Caco-2 (cell line): ENCODE data around the gene UBALD1. TPM values are rescaled to one million over a fixed set of nuclear protein-coding genes. Genes with fewer than 3 reads are reported as not detected.

Experiments used
- BruUV-seq: library from RNA; stranded (reverse); fragments of 400-500 nt; replicated peaks from 2 replicates; lab custom pipeline; 2021; lab: Mats Ljungman, UMichigan
- CTCF ChIA-PET: fragments of 300-600 bp; sonication (Branson Sonifier 250); formaldehyde crosslinking; loops from one replicate; lab custom pipeline; 2022; ENCODE audit warnings: antibody characterized with exemption; lab: Charles Lee
- POLR2A ChIA-PET: fragments of 300-600 bp; sonication (Branson Sonifier 250); formaldehyde crosslinking; loops from one replicate; lab custom pipeline; 2022; ENCODE audit warnings: antibody characterized with exemption; lab: Charles Lee
- DNase-seq, 2 experiments: peaks; one replicate each; pipeline versions ENCODE4 v3.0.0 to v3.0.0-alpha.2; 2020 to 2022
- H3K27me3 ChIP-seq: replicated peaks from 2 replicates; pipeline ENCODE4 v1.6.0; 2011; ENCODE audit warnings: low read length; ENCODE audit not compliant: control insufficient read depth, insufficient read depth
- H3K36me3 ChIP-seq: 2 replicates; pipeline ENCODE4 v1.5.1; 2011; ENCODE audit warnings: low read length; ENCODE audit not compliant: control insufficient read depth, insufficient read depth
- H3K4me1 ChIP-seq: fragments of 250-450 bp; sonication (Bioruptor Pico); 2 replicates; pipeline ENCODE4 v1.5.1; 2020; ENCODE audit warnings: mild to moderate bottlenecking
- H3K4me3 ChIP-seq: 2 replicates; pipeline ENCODE4 v1.5.1; 2011; ENCODE audit warnings: low read depth, mild to moderate bottlenecking, control low read depth, low read length
- H3K9me3 ChIP-seq: fragments of 250-450 bp; sonication (Bioruptor Pico); 2 replicates; pipeline ENCODE4 v1.5.1; 2020; ENCODE audit warnings: mild to moderate bottlenecking, moderate library complexity
- H3K27ac Mint-ChIP-seq: one replicate; pipeline ENCODE4 v1.8.0; 2022; ENCODE audit warnings: mixed read lengths; ENCODE audit not compliant: unreplicated experiment
- H3K27me3 Mint-ChIP-seq: one replicate; pipeline ENCODE4 v1.8.0; 2022; ENCODE audit warnings: mixed read lengths; ENCODE audit not compliant: insufficient read depth, unreplicated experiment
- H3K36me3 Mint-ChIP-seq: one replicate; pipeline ENCODE4 v1.8.0; 2022; ENCODE audit warnings: mild to moderate bottlenecking, mixed read lengths; ENCODE audit not compliant: insufficient read depth, unreplicated experiment
- H3K4me1 Mint-ChIP-seq: one replicate; pipeline ENCODE4 v1.8.0; 2022; ENCODE audit warnings: low read depth, mixed read lengths; ENCODE audit not compliant: unreplicated experiment
- H3K4me3 Mint-ChIP-seq: one replicate; pipeline ENCODE4 v1.8.0; 2022; ENCODE audit warnings: mild to moderate bottlenecking, moderate library complexity, mixed read lengths; ENCODE audit not compliant: unreplicated experiment
- H3K9me3 Mint-ChIP-seq: one replicate; pipeline ENCODE4 v1.8.0; 2022; ENCODE audit warnings: mixed read lengths; ENCODE audit not compliant: unreplicated experiment
- CTCF ChIP-seq, 2 experiments: fragments of 200-600 bp in 1 of 2; IDR thresholded peaks; 1 replicate in 1 of 2; 2 replicates in 1 of 2; pipeline versions ENCODE4 v1.5.1 to v1.8.0; 2011 to 2022; ENCODE audit warnings: antibody characterized with exemption in 1 of 2, control low read depth in 1 of 2, inconsistent platforms in 1 of 2, low read depth in 1 of 2, low read length in 1 of 2, mild to moderate bottlenecking in 1 of 2, moderate library complexity in 1 of 2; ENCODE audit not compliant: insufficient read depth in 1 of 2, severe bottlenecking in 1 of 2, unreplicated experiment in 1 of 2
- intact Hi-C: fragments of 100-400 bp; cut with micrococcal nuclease; formaldehyde crosslinking; loops from one replicate; pipeline ENCODE4 v1.10.0; 2022; ENCODE audit not compliant: unreplicated experiment
- total RNA-seq: library from RNA; stranded (reverse); gene quantifications from 2 replicates; pipeline ENCODE4 v1.2.3, GENCODE V29; 2022

The UBALD1 gene
- total RNA-seq, 1 experiment from 2014 or later = 32.4 TPM

GRCh38 chr16:4591191-4591590, 23.5 kb downstream of the UBALD1 start:
- no TSS peak for BruUV-seq
- Mint-ChIP-seq H3K27me3 (no peaks in the 10 kb centered on the region), H3K4me1 (no peaks in the 10 kb centered on the region), H3K4me3 (no peak overlapping the region), H3K27ac (no peak overlapping the region), H3K36me3 (peaks cover 5% of the 10 kb centered on the region), H3K9me3 (no peaks in the 10 kb centered on the region)
- Histone ChIP-seq H3K9me3 (no peaks in the 10 kb centered on the region), H3K36me3 (no peaks in the 10 kb centered on the region), H3K4me1 (no peaks in the 10 kb centered on the region), H3K27me3 (no peaks in the 10 kb centered on the region), H3K4me3 (no peak overlapping the region)
- no peak for TF ChIP-seq CTCF (IDR thresholded peaks at IDR 0.05; ENCODE audit: insufficient read depth in 1 of 2, low read depth in 1 of 2, low read length in 1 of 2, severe bottlenecking in 1 of 2, unreplicated experiment in 1 of 2)
- intact Hi-C loops = no loop called here
- DNase-seq = no peak
- ChIA-PET CTCF (interaction anchor here (0.7 kb wide), 1 partner anchor 33 kb away, joined by 4 read pairs; the partner anchor contains the start of gene MGRN1), POLR2A (interaction anchor here (0.6 kb wide), 1 partner anchor 535 kb away, joined by 3 read pairs; no protein-coding TSS in a partner anchor)

GRCh38 chr16:4588961-4589360, 25.7 kb downstream of the UBALD1 start:
- intact Hi-C loops = no loop called here
- CTCF ChIA-PET = interaction anchor here (0.7 kb wide), 1 partner anchor 14 kb away, joined by 6 read pairs; no protein-coding TSS in a partner anchor
- no TSS peak for BruUV-seq

GRCh38 chr16:4588386-4588785, 26.3 kb downstream of the UBALD1 start:
- ChIA-PET POLR2A (no interaction called here), CTCF (interaction anchor here (0.7 kb wide), 2 partner anchors 14 to 49 kb away, joined by 3 to 6 read pairs; no protein-coding TSS in a partner anchor)
- Mint-ChIP-seq H3K4me3 (no peak overlapping the region), H3K4me1 (peaks cover 6% of the 10 kb centered on the region), H3K27me3 (peaks cover 4% of the 10 kb centered on the region), H3K36me3 (no peaks in the 10 kb centered on the region), H3K27ac (no peak overlapping the region), H3K9me3 (no peaks in the 10 kb centered on the region)
- no peak overlapping the region for H3K4me3 ChIP-seq
- no peak for DNase-seq
- H3K4me1 ChIP-seq = no peaks in the 10 kb centered on the region
- BruUV-seq = no TSS peak
- no peaks in the 10 kb centered on the region for H3K27me3 ChIP-seq
- TF ChIP-seq CTCF (IDR thresholded peaks at IDR 0.05; ENCODE audit: insufficient read depth in 1 of 2, low read depth in 1 of 2, low read length in 1 of 2, severe bottlenecking in 1 of 2, unreplicated experiment in 1 of 2) = no peak
- no peaks in the 10 kb centered on the region for H3K9me3 ChIP-seq
- no peaks in the 10 kb centered on the region for H3K36me3 ChIP-seq
- intact Hi-C loops = no loop called here

More at GRCh38 chr16:4588961-4589360, 25.7 kb downstream of the UBALD1 start:
- Mint-ChIP-seq H3K9me3 (no peaks in the 10 kb centered on the region), H3K4me3 (no peak overlapping the region), H3K27ac (no peak overlapping the region), H3K4me1 (peaks cover 6% of the 10 kb centered on the region), H3K36me3 (no peaks in the 10 kb centered on the region), H3K27me3 (peaks cover 4% of the 10 kb centered on the region)
- POLR2A ChIA-PET = no interaction called here
- no peaks in the 10 kb centered on the region for H3K9me3 ChIP-seq
- no peaks in the 10 kb centered on the region for H3K4me1 ChIP-seq
- H3K4me3 ChIP-seq = no peak overlapping the region
- no peaks in the 10 kb centered on the region for H3K27me3 ChIP-seq
- no peak for TF ChIP-seq CTCF (IDR thresholded peaks at IDR 0.05; ENCODE audit: insufficient read depth in 1 of 2, low read depth in 1 of 2, low read length in 1 of 2, severe bottlenecking in 1 of 2, unreplicated experiment in 1 of 2)
- DNase-seq = no peak
- no peaks in the 10 kb centered on the region for H3K36me3 ChIP-seq
